H1 (cell line): ENCODE results near the gene SLC22A23. TPM values are rescaled to one million over a fixed set of nuclear protein-coding genes. Genes with fewer than 3 reads are reported as not detected.

ENCODE experiments used
- ASH2L ChIP-seq: fragments of 200-600, 300-600 bp; sonication (generic); IDR thresholded peaks from one replicate; pipeline ENCODE4 v1.7.1; 2017; ENCODE audit warnings: low read length
- EGR1 ChIP-seq: IDR thresholded peaks from 2 replicates; pipeline ENCODE4 v1.6.1; 2011; ENCODE audit warnings: low read depth, low read length, borderline replicate concordance
- EP300 ChIP-seq, 2 experiments: IDR thresholded peaks; 1 replicate in 1 of 2; 2 replicates in 1 of 2; pipeline ENCODE4 v1.6.1; 2011 to 2012; ENCODE audit warnings: low read depth in 2 of 2, low read length in 2 of 2, mild to moderate bottlenecking in 2 of 2, borderline replicate concordance in 1 of 2, inconsistent platforms in 1 of 2, moderate library complexity in 1 of 2
- KDM4A ChIP-seq: IDR thresholded peaks from one replicate; pipeline ENCODE4 v1.7.1; 2012; ENCODE audit warnings: low read depth, mild to moderate bottlenecking, moderate library complexity, low read length, inconsistent platforms; ENCODE audit not compliant: severe bottlenecking
- RFX5 ChIP-seq: IDR thresholded peaks from 2 replicates; pipeline ENCODE4 v1.6.1; 2011; ENCODE audit warnings: low read depth, low read length, improper control_type of control experiment, borderline replicate concordance
- polyA plus RNA-seq, 7 experiments: library from polyadenylated mRNA; depleted of rRNA in 3 of 7; stranded (reverse) in 5 of 7; unstranded in 2 of 7; fragments of >200 nt in 5 of 7; fragments of 200-250 nt in 2 of 7; gene quantifications; 1 replicate in 5 of 7; 2 replicates in 1 of 7; 4 replicates in 1 of 7; pipeline versions ENCODE4 v1.2.1 to v1.2.3, GENCODE V29; 2011 to 2013; ENCODE audit warnings: missing spikeins in 2 of 7, mixed read lengths in 2 of 7
- total RNA-seq: library from RNA; stranded (reverse); fragmentation: NEBNext Ultra II Directional; extraction: Animal tissue kit (Norgen Biotek cat#: 25700); gene quantifications from 2 replicates; pipeline ENCODE4 v1.2.1, GENCODE V29; 2021

The SLC22A23 gene
- total and polyA plus RNA-seq, 2 of the 8 experiments (the other 6 are each of a cell fraction or from before 2014, with no cell fraction given), result 9.9 to 38.4 TPM

GRCh38 chr6:3282476-3283236 is 174.2 kb downstream of the SLC22A23 start (continued):
- TF ChIP-seq EP300 (IDR thresholded peaks at IDR 0.05; ENCODE audit: borderline replicate concordance in 1 of 2, low read depth in 2 of 2, low read length in 2 of 2) (no peak), RFX5 (no peak), KDM4A (no peak), ASH2L (no peak), EGR1 (no peak)
